Adipocyte (in vitro differentiated cells): ENCODE measurements around the gene TXLNB.
"Not testable (repeated sequence)": the region's sequence is repeated elsewhere in the genome, so short reads cannot be mapped to it uniquely, and the experiment has no call there.

Source experiments
- DNase-seq: peaks from one replicate; pipeline ENCODE4 v3.0.0-alpha.2; 2015; ENCODE audit warnings: low read depth
- H3K27me3 ChIP-seq: replicated peaks from 2 replicates; pipeline ENCODE4 v1.7.0; 2013; ENCODE audit warnings: mild to moderate bottlenecking, low read length, moderate library complexity; ENCODE audit not compliant: control insufficient read depth, insufficient read depth
- H3K36me3 ChIP-seq: 2 replicates; pipeline ENCODE4 v1.7.0; 2013; ENCODE audit warnings: low read length, mild to moderate bottlenecking, moderate library complexity; ENCODE audit not compliant: control insufficient read depth, insufficient read depth, severe bottlenecking
- H3K4me1 ChIP-seq: 2 replicates; pipeline ENCODE4 v1.7.0; 2013; ENCODE audit warnings: mild to moderate bottlenecking, low read length, moderate library complexity; ENCODE audit not compliant: control insufficient read depth, insufficient read depth
- H3K4me3 ChIP-seq: 2 replicates; pipeline ENCODE4 v1.7.0; 2013; ENCODE audit warnings: mild to moderate bottlenecking, low read length, moderate library complexity
- H3K9ac ChIP-seq: 2 replicates; pipeline ENCODE4 v1.7.0; 2013; ENCODE audit warnings: mild to moderate bottlenecking, low read length, moderate library complexity
- H3K9me3 ChIP-seq: 2 replicates; pipeline ENCODE4 v1.7.0; 2013; ENCODE audit warnings: mild to moderate bottlenecking, low read length, moderate library complexity; ENCODE audit not compliant: control insufficient read depth

The TXLNB gene

DNA sequence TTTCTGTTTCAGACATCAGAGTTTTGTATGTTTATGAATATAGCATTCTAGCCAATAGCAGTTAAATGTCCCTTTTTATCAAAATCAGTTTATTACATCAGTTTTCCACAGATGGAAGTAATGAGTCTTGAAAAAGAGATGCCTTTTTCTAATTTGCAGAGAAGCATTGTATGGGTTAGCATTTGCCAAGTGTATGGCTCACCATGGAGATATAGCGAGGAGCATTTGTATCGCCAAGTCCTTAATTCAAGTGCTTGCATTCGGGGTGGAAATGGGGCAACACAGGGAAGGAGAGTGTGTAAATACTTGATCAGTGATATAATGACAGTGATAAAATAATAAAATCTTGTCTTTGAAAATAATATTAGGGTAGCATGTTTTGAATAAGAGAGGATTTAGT, 42.9 kb downstream of the TXLNB start:
- H3K36me3 ChIP-seq, result no peaks in the 10 kb centered on the region
- no peak overlapping the region for H3K9ac ChIP-seq
- H3K4me3 ChIP-seq, result no peak overlapping the region
- H3K9me3 ChIP-seq, result no peaks in the 10 kb centered on the region
- H3K4me1 ChIP-seq, result peaks cover 29% of the 10 kb centered on the region
- no peak for DNase-seq
- no peaks in the 10 kb centered on the region for H3K27me3 ChIP-seq

GRCh38 chr6:139247618-139248017, 44.2 kb downstream of the TXLNB start:
- Histone ChIP-seq H3K4me1 (peaks cover 38% of the 10 kb centered on the region), H3K9ac (no peak overlapping the region), H3K36me3 (no peaks in the 10 kb centered on the region), H3K27me3 (no peaks in the 10 kb centered on the region), H3K4me3 (no peak overlapping the region), H3K9me3 (no peaks in the 10 kb centered on the region)
- no peak for DNase-seq

DNA sequence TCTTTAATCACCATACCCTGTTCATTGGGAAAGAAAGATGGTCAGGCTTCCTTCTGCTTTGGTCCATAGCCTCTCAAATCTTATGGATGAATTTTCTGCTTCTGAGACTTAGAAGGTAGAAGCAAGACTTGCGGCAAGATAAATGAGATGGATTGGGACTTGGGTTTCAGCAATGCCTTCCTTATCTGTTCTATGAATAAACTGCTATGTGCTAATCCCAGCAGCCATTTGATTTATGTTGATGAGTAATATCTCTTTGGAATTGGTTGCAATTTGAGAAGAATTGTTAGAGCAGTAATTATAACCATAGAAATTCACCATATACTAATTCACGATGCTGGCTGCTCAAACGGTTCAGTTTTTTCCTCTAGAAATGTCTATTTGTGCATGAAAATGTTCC, 48.3 kb downstream of the TXLNB start:
- Histone ChIP-seq H3K9ac (no peak overlapping the region), H3K27me3 (no peaks in the 10 kb centered on the region), H3K4me1 (peaks cover 34% of the 10 kb centered on the region), H3K9me3 (no peaks in the 10 kb centered on the region), H3K36me3 (no peaks in the 10 kb centered on the region), H3K4me3 (no peak overlapping the region)
- no peak for DNase-seq

DNA sequence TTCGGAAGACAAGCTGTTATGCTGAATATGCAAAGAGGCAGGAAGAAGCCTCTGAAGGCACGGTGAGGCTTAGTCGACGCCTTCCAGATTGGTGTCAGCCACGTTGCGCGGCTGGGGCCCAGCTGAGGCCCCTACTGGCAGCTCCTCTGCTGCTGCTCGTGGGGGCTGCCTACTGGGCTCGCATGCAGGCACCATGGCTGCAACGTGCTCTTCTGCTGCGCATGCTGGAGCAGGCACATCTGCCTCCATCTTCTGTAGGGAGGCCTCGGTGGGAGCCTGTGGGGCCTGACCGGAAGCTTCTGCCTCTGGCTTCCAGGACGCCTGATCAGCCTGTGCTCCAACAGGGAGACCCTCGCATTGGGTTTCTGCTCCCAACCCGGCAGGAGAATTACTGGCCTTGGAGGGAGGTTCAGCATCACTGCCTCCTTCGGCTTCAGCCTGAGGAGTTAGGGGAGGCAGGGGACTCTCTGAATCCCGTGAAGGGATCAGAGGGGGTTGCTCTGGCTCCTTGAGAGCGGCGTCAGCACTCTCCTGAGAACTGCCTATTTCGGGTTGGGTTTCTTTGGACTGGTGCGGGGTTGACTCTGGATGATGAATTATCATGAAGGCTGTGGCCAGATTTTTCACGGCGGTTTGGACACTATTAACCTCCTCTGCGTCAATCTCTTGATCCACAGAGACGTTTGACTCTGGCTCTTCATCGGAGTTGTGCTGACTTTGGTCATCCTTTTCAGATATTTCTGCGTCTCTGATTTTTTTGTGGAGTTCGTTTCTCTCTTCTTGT, 49.1 kb downstream of the TXLNB start:
- no peaks in the 10 kb centered on the region for H3K36me3 ChIP-seq
- H3K9me3 ChIP-seq, result no peaks in the 10 kb centered on the region
- peaks cover 34% of the 10 kb centered on the region for H3K4me1 ChIP-seq
- H3K27me3 ChIP-seq, result no peaks in the 10 kb centered on the region
- DNase-seq, result no peak
- H3K9ac ChIP-seq, result no peak overlapping the region
- H3K4me3 ChIP-seq, result no peak overlapping the region

DNA sequence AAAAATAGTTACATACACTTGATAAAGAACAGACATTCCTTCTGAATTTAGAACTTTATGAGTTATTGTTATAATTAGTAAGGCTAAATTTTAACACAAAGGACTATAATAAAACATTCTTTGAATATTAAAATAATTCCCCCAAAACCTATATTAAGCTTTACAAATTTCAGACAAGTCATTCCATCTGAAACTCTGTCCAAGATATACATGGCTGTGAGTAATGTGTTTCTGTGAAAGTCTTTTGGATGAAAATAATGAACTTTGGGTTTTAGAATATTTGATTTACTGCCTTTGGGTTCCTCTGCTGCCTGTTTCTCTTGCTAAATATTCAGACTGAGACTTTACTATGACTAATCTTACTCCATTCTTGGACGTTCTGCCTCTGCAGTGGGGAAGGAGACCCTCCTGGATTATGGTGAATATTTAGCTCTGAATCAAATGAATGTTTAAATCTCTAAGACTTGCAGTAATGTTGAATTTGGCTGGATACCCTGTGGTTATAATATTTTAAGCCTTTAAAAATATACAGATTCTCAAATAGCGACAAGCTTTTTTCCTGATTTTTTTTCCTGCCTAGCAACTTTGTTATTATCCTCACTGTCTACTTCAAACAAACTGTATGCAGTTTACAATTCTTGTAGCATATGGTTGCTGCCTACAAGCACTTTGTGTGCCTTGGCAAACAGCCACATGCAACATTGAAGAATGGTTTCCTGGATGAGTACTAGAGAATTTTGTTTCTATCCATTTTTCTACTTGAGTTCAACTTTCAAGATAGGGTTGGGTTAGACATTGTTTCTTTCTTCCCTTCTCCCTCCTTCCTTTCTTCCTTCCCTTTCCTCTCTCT, 51.4 kb downstream of the TXLNB start:
- peaks cover 2% of the 10 kb centered on the region for H3K27me3 ChIP-seq
- H3K36me3 ChIP-seq, result no peaks in the 10 kb centered on the region
- H3K4me1 ChIP-seq, result peaks cover 34% of the 10 kb centered on the region
- H3K9ac ChIP-seq, result no peak overlapping the region
- DNase-seq, result peak; percentile 85
- no peak overlapping the region for H3K4me3 ChIP-seq
- no peaks in the 10 kb centered on the region for H3K9me3 ChIP-seq

DNA sequence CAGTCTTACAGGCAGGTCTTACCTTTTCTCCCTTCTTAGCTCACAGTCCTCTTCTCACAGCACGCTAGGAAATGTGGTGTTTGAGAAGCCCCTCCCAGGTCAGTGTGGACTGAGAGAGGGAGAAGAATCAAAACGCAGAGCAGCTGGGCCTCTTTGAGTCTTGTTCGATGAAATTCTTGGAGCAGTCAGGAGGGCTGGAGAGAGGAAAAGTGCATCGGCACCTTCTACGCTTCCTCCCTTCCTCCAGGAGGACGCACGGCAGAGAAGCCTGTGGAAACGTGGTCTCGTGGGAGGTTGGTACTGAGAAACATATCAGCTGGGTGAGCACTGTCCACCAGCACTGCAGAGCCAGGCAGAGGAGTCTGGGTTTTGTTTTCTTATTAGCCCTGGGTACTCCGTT, 52.7 kb downstream of the TXLNB start:
- Histone ChIP-seq H3K27me3 (peaks cover 2% of the 10 kb centered on the region), H3K9ac (no peak overlapping the region), H3K36me3 (no peaks in the 10 kb centered on the region), H3K4me3 (no peak overlapping the region), H3K9me3 (no peaks in the 10 kb centered on the region), H3K4me1 (peaks cover 33% of the 10 kb centered on the region)
- no peak for DNase-seq

DNA sequence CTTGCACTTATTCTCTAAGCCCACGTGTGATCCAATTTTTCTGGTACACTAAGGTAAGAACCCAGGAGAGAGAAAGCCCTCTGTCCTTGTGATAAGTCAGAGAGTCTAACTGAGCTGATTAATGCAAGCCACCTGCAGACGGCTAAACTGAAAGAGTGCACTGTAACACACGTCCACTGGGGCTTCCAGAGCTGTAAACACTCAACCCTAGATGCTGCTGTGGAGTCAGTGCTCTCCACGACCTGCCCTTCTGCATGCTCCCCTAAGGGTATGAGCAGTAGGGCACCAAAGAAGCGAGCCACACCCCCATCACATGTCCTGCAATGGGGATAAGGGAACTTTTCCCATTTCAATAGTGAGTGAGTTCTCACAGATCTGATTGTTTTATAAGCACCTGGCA, 55.7 kb downstream of the TXLNB start:
- DNase-seq, result no peak
- no peaks in the 10 kb centered on the region for H3K36me3 ChIP-seq
- peaks cover 22% of the 10 kb centered on the region for H3K4me1 ChIP-seq
- H3K9ac ChIP-seq, result no peak overlapping the region
- no peak overlapping the region for H3K4me3 ChIP-seq
- no peaks in the 10 kb centered on the region for H3K9me3 ChIP-seq
- peaks cover 2% of the 10 kb centered on the region for H3K27me3 ChIP-seq

- DNase-seq, result no peak
- no peaks in the 10 kb centered on the region for H3K9me3 ChIP-seq
- peaks cover 18% of the 10 kb centered on the region for H3K4me1 ChIP-seq
- H3K36me3 ChIP-seq, result no peaks in the 10 kb centered on the region
- H3K9ac ChIP-seq, result no peak overlapping the region
- H3K4me3 ChIP-seq, result no peak overlapping the region
- peaks cover 2% of the 10 kb centered on the region for H3K27me3 ChIP-seq
These were observed 56.1 kb downstream of the TXLNB start for GRCh38 chr6:139235661-139236060.

- not testable (repeated sequence) for H3K27me3 ChIP-seq, H3K9ac ChIP-seq, DNase-seq, H3K9me3 ChIP-seq, H3K4me1 ChIP-seq, H3K36me3 ChIP-seq, H3K4me3 ChIP-seq
These were observed 57.6 kb downstream of the TXLNB start for GRCh38 chr6:139234193-139234592.

GRCh38 chr6:139231206-139231605, 60.6 kb downstream of the TXLNB start:
- no peak overlapping the region for H3K4me3 ChIP-seq
- H3K9ac ChIP-seq, result no peak overlapping the region
- H3K27me3 ChIP-seq, result peaks cover 2% of the 10 kb centered on the region
- no peaks in the 10 kb centered on the region for H3K9me3 ChIP-seq
- no peaks in the 10 kb centered on the region for H3K36me3 ChIP-seq
- no peaks in the 10 kb centered on the region for H3K4me1 ChIP-seq
- DNase-seq, result peak; percentile 4

DNA sequence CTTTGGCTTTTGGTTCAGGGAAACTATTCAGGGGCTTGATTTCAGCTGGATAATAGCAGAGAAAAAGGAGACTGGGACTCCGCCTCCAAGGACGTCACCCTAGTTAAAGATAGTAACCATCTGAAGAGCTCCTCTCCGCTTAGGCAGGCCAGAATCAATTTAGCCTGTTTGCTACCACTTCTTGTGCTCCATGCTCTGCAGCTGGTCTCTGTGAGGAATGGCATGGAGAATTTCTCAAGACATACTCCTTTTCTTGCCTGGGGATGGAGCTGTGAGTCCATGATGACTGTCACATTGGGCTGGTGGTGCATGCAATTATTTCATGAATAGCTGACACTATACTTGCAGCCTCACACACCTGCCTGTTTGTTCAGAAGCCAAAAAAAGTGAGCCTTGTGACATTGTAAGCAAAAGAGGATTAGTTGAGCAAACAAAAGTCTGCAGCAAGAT, 61.4 kb downstream of the TXLNB start:
- Histone ChIP-seq H3K4me1 (no peaks in the 10 kb centered on the region), H3K36me3 (no peaks in the 10 kb centered on the region), H3K4me3 (no peak overlapping the region), H3K9ac (no peak overlapping the region), H3K9me3 (no peaks in the 10 kb centered on the region), H3K27me3 (no peaks in the 10 kb centered on the region)
- DNase-seq, result peak; percentile 47
